HepG2 (cell line): Measurements from ENCODE around the gene SYNE3. TPM values are rescaled to one million over a fixed set of nuclear protein-coding genes. Genes with fewer than 3 reads are reported as not detected.

Experiments used
- CBX2 ChIP-seq, 2 experiments: fragments of 200-600 bp in 1 of 2; sonication (generic); formaldehyde crosslinking in 1 of 2; IDR thresholded peaks; 2 replicates each; pipeline versions ENCODE4 v1.7.0 to v1.8.1; 2018 to 2022; ENCODE audit warnings: low read depth in 2 of 2, low read length in 1 of 2, mild to moderate bottlenecking in 1 of 2, missing genetic modification reagents in 1 of 2
- GATAD2A ChIP-seq: IDR thresholded peaks from 2 replicates; pipeline ENCODE4 v1.6.1; 2016
- HMG20B ChIP-seq: conservative IDR thresholded peaks from 2 replicates; pipeline ENCODE4 v1.6.1; 2016; ENCODE audit warnings: missing genetic modification reagents, missing compliant biosample characterization
- HOXA5 ChIP-seq: sonication (generic); formaldehyde crosslinking; IDR thresholded peaks from 2 replicates; pipeline ENCODE4 v1.4.0; 2020; ENCODE audit warnings: missing genetic modification reagents
- MIXL1 ChIP-seq: IDR thresholded peaks from 2 replicates; pipeline ENCODE4 v1.6.1; 2016
- NCOA2 ChIP-seq: sonication (generic); formaldehyde crosslinking; IDR thresholded peaks from 2 replicates; pipeline ENCODE4 v1.8.0; 2022; ENCODE audit warnings: inconsistent platforms
- NONO ChIP-seq, 2 experiments: fragments of 450-650 bp in 1 of 2; sonication (generic) in 1 of 2; formaldehyde crosslinking in 1 of 2; IDR thresholded peaks in 1 of 2; conservative IDR thresholded peaks in 1 of 2; 2 replicates each; pipeline versions ENCODE4 v1.6.1 to v1.8.0; 2017 to 2022; ENCODE audit warnings: mild to moderate bottlenecking in 1 of 2, missing genetic modification reagents in 1 of 2, moderate library complexity in 1 of 2
- NR3C1 ChIP-seq: sonication (generic); formaldehyde crosslinking; IDR thresholded peaks from 2 replicates; pipeline ENCODE4 v1.4.0; 2020; ENCODE audit warnings: missing genetic modification reagents
- ONECUT2 ChIP-seq: sonication (generic); formaldehyde crosslinking; IDR thresholded peaks from 2 replicates; pipeline ENCODE4 v1.4.0; 2020; ENCODE audit warnings: missing genetic modification reagents
- PAWR ChIP-seq: sonication (generic); formaldehyde crosslinking; IDR thresholded peaks from 2 replicates; pipeline ENCODE4 v1.4.0; 2020; ENCODE audit warnings: missing genetic modification reagents, mild to moderate bottlenecking, borderline replicate concordance
- PHF8 ChIP-seq: sonication (generic); formaldehyde crosslinking; IDR thresholded peaks from 2 replicates; pipeline ENCODE4 v1.5.0; 2020; ENCODE audit warnings: missing genetic modification reagents
- SAP130 ChIP-seq: IDR thresholded peaks from 2 replicates; pipeline ENCODE4 v1.6.1; 2016; ENCODE audit warnings: low read depth
- TOE1 ChIP-seq: sonication (generic); formaldehyde crosslinking; IDR thresholded peaks from 2 replicates; pipeline ENCODE4 v1.4.0; 2020; ENCODE audit warnings: mild to moderate bottlenecking, missing genetic modification reagents
- ZMYM2 ChIP-seq: sonication (generic); formaldehyde crosslinking; IDR thresholded peaks from 2 replicates; pipeline ENCODE4 v1.8.0; 2022; ENCODE audit warnings: mild to moderate bottlenecking, missing genetic modification reagents
- ZNF550 ChIP-seq: sonication (generic); formaldehyde crosslinking; IDR thresholded peaks from 2 replicates; pipeline ENCODE4 v1.4.0; 2020; ENCODE audit warnings: mild to moderate bottlenecking, missing genetic modification reagents, borderline replicate concordance
- ZNF556 ChIP-seq: sonication (generic); formaldehyde crosslinking; IDR thresholded peaks from 2 replicates; pipeline ENCODE4 v1.4.0; 2020; ENCODE audit warnings: mild to moderate bottlenecking, missing genetic modification reagents, borderline replicate concordance
- ZNF577 ChIP-seq: sonication (generic); formaldehyde crosslinking; IDR thresholded peaks from 2 replicates; pipeline ENCODE4 v1.4.0; 2020; ENCODE audit warnings: mild to moderate bottlenecking, low read depth, missing genetic modification reagents, borderline replicate concordance
- ZNF652 ChIP-seq: IDR thresholded peaks from 2 replicates; pipeline ENCODE4 v1.6.1; 2016; ENCODE audit warnings: low read depth, borderline replicate concordance
- ZNF761 ChIP-seq: sonication (generic); formaldehyde crosslinking; conservative IDR thresholded peaks from 2 replicates; pipeline ENCODE4 v1.4.0; 2020; ENCODE audit warnings: mild to moderate bottlenecking, missing genetic modification reagents
- polyA plus RNA-seq, 8 experiments: library from polyadenylated mRNA; depleted of rRNA in 3 of 8; stranded (reverse) in 7 of 8; unstranded in 1 of 8; fragments of >200 nt; fragmentation: Illumina TruSeq in 4 of 8; extraction: Trizol in 4 of 8; gene quantifications; 2 replicates each; pipeline versions ENCODE4 v1.2.1 to v1.2.3, GENCODE V29; 2011 to 2016; ENCODE audit warnings: low read depth in 4 of 8, missing spikeins in 1 of 8, mixed read lengths in 1 of 8; ENCODE audit not compliant: insufficient read depth in 1 of 8
- total RNA-seq, 5 experiments: library from RNA; depleted of rRNA; stranded (reverse); fragments of >200 nt; fragmentation: Illumina TruSeq; extraction: Trizol; gene quantifications; 2 replicates each; pipeline ENCODE4 v1.2.3, GENCODE V29; 2016; ENCODE audit warnings: low read depth in 1 of 5
- TF ChIP-seq, protein P1 (sequence below): conservative IDR thresholded peaks from 2 replicates; pipeline ENCODE4 v1.6.1; 2018; ENCODE audit warnings: missing genetic modification reagents
- TF ChIP-seq, protein P2 (sequence below): sonication (generic); formaldehyde crosslinking; IDR thresholded peaks from 2 replicates; pipeline ENCODE4 v1.9.0; 2021; ENCODE audit warnings: missing genetic modification reagents, borderline replicate concordance
- TF ChIP-seq, protein P3 (sequence below): sonication (generic); formaldehyde crosslinking; IDR thresholded peaks from 2 replicates; pipeline ENCODE4 v1.4.0; 2020; ENCODE audit warnings: missing genetic modification reagents, mild to moderate bottlenecking, borderline replicate concordance
- TF ChIP-seq, protein P4 (sequence below): sonication (generic); formaldehyde crosslinking; IDR thresholded peaks from 2 replicates; pipeline ENCODE4 v1.4.0; 2020; ENCODE audit warnings: missing genetic modification reagents, borderline replicate concordance

Gene SYNE3
- total and polyA plus RNA-seq, 2 of the 13 experiments (the other 11 are each of a cell fraction or from before 2014, with no cell fraction given): 7.8 to 8.0 TPM

DNA sequence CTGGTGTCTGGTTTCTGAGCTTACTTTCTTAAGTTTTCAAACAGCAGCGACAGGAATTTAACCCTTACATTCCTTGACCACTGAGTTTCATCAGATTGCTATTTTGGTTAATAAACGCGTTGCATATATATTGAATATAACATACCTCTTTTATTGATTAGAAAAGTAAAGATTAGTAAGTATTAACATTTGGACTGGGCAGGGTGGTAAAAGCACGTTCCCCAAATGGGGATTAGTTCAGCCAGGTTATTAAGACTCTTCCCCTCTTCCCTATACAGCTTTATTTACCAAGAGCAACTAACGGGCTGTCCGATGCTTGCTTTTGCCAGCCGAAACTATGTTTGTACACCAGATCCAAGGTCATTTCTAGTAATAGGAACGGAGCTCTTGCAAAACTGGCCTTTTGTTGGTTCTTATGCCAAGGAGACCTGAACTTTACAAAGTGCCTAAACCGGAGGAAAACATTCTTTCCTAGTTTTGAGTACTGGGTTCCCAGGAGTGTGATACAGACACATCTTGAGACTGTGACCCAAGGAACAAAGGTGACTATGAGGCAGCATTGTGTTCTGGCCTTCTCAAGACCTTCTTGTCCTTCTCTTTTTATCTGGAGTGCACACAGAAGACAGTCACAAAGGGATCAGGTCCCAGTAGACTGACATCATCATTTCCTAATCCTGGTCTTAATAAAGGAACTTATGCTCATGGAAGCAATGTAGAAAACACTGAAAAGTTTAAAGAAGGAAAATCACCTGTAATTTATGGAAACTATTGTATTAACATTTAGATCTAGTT is 21.0 kb upstream of the SYNE3 start (continued):
- TF ChIP-seq NONO (IDR thresholded peaks at IDR 0.05) (no peak), NONO (CRISPR knock-in tag; conservative IDR thresholded peaks at IDR 0.05) (peak; percentile 67; the same call in 1 of the 2 replicates), ONECUT2 (0 out of 2 replicates have a peak, but pooled peaks have one; percentile 15), HMG20B (CRISPR knock-in tag) (peak; percentile 85), ZNF556 (CRISPR knock-in tag) (peak; percentile 35; the same call in 1 of the 2 replicates), ZNF550 (no peak), ZNF652 (CRISPR knock-in tag) (peak; percentile 91), PAWR (CRISPR knock-in tag) (no peak), CBX2 (IDR thresholded peaks at IDR 0.05; ENCODE audit: low read depth, low read length) (no peak), CBX2 (CRISPR knock-in tag; IDR thresholded peaks at IDR 0.05; ENCODE audit: low read depth) (no peak), NCOA2 (peak; percentile 90), NR3C1 (CRISPR knock-in tag) (no peak), ZMYM2 (CRISPR knock-in tag) (no peak), ZNF761 (no peak), PHF8 (CRISPR knock-in tag) (peak; percentile 42; the same call in 1 of the 2 replicates), TOE1 (no peak), GATAD2A (peak; percentile 98), MIXL1 (CRISPR knock-in tag) (peak; percentile 69; the same call in 1 of the 2 replicates), HOXA5 (CRISPR knock-in tag) (peak; percentile 67; the same call in 1 of the 2 replicates), SAP130 (peak; percentile 96), ZNF577 (no peak)
- TF ChIP-seq, protein P1, sequence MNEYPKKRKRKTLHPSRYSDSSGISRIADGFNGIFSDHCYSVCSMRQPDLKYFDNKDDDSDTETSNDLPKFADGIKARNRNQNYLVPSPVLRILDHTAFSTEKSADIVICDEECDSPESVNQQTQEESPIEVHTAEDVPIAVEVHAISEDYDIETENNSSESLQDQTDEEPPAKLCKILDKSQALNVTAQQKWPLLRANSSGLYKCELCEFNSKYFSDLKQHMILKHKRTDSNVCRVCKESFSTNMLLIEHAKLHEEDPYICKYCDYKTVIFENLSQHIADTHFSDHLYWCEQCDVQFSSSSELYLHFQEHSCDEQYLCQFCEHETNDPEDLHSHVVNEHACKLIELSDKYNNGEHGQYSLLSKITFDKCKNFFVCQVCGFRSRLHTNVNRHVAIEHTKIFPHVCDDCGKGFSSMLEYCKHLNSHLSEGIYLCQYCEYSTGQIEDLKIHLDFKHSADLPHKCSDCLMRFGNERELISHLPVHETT (CRISPR knock-in tag): 0 out of 2 replicates have a peak, but pooled peaks have one; percentile 38
- TF ChIP-seq, protein P2, sequence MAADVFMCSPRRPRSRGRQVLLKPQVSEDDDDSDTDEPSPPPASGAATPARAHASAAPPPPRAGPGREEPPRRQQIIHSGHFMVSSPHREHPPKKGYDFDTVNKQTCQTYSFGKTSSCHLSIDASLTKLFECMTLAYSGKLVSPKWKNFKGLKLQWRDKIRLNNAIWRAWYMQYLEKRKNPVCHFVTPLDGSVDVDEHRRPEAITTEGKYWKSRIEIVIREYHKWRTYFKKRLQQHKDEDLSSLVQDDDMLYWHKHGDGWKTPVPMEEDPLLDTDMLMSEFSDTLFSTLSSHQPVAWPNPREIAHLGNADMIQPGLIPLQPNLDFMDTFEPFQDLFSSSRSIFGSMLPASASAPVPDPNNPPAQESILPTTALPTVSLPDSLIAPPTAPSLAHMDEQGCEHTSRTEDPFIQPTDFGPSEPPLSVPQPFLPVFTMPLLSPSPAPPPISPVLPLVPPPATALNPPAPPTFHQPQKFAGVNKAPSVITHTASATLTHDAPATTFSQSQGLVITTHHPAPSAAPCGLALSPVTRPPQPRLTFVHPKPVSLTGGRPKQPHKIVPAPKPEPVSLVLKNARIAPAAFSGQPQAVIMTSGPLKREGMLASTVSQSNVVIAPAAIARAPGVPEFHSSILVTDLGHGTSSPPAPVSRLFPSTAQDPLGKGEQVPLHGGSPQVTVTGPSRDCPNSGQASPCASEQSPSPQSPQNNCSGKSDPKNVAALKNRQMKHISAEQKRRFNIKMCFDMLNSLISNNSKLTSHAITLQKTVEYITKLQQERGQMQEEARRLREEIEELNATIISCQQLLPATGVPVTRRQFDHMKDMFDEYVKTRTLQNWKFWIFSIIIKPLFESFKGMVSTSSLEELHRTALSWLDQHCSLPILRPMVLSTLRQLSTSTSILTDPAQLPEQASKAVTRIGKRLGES (CRISPR knock-in tag): no peak
- TF ChIP-seq, protein P3, sequence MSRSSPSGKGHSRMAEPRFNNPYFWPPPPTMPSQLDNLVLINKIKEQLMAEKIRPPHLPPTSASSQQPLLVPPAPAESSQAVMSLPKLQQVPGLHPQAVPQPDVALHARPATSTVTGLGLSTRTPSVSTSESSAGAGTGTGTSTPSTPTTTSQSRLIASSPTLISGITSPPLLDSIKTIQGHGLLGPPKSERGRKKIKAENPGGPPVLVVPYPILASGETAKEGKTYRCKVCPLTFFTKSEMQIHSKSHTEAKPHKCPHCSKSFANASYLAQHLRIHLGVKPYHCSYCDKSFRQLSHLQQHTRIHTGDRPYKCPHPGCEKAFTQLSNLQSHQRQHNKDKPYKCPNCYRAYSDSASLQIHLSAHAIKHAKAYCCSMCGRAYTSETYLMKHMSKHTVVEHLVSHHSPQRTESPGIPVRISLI (CRISPR knock-in tag): peak; percentile 26; the same call in 1 of the 2 replicates
- TF ChIP-seq, protein P4, sequence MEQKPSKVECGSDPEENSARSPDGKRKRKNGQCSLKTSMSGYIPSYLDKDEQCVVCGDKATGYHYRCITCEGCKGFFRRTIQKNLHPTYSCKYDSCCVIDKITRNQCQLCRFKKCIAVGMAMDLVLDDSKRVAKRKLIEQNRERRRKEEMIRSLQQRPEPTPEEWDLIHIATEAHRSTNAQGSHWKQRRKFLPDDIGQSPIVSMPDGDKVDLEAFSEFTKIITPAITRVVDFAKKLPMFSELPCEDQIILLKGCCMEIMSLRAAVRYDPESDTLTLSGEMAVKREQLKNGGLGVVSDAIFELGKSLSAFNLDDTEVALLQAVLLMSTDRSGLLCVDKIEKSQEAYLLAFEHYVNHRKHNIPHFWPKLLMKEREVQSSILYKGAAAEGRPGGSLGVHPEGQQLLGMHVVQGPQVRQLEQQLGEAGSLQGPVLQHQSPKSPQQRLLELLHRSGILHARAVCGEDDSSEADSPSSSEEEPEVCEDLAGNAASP: peak; percentile 85; the same call in 1 of the 2 replicates
